GF-D8 (cell line): Measurements from ENCODE around the gene BCO1.
"Not testable (repeated sequence)": the region's sequence is repeated elsewhere in the genome, so short reads cannot be mapped to it uniquely, and the experiment has no call there.

Experiments
- DNase-seq: peaks from one replicate; lab custom pipeline; 2025; lab: John Stamatoyannopoulos, UW

BCO1 gene, protein sequence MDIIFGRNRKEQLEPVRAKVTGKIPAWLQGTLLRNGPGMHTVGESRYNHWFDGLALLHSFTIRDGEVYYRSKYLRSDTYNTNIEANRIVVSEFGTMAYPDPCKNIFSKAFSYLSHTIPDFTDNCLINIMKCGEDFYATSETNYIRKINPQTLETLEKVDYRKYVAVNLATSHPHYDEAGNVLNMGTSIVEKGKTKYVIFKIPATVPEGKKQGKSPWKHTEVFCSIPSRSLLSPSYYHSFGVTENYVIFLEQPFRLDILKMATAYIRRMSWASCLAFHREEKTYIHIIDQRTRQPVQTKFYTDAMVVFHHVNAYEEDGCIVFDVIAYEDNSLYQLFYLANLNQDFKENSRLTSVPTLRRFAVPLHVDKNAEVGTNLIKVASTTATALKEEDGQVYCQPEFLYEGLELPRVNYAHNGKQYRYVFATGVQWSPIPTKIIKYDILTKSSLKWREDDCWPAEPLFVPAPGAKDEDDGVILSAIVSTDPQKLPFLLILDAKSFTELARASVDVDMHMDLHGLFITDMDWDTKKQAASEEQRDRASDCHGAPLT

GRCh38 chr16:81238296-81239011 lies at the start of gene BCO1:
TSS of gene BCO1 (plus strand) at chr16:81238689. CDS start at chr16:81238909, 220 bp downstream.
- DNase-seq: no peak

DNA sequence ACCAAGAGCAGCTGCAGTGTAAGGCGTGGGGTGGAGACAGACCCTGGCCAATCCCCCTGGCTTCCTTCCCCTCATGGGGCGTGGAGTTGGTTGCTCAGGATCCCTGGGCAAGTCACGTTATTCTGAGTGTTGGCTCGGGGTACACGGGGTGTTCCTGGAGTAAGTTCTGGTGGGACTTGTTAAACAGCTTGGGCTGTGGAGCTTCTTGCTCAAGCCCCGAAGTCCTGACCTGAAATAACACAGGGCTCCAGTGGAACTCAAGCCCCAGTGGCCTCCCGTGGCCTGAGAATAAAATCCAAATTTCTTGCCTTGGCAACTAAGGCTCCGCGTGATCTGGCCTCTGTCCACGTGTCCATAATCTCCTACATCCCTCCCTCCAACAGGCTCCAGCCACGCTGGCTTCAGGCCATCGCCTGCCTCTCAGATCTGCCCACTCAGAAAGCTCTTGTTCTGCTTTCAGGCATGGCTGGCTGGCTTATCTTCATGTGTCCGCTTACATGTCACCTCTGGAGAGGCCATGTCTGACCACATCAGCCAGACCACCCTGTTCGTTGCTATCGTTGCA lies 49.3 kb upstream of the BCO1 start:
- DNase-seq: no peak

GRCh38 chr16:81190667-81191066 lies 47.8 kb upstream of the BCO1 start:
- no peak for DNase-seq

DNA sequence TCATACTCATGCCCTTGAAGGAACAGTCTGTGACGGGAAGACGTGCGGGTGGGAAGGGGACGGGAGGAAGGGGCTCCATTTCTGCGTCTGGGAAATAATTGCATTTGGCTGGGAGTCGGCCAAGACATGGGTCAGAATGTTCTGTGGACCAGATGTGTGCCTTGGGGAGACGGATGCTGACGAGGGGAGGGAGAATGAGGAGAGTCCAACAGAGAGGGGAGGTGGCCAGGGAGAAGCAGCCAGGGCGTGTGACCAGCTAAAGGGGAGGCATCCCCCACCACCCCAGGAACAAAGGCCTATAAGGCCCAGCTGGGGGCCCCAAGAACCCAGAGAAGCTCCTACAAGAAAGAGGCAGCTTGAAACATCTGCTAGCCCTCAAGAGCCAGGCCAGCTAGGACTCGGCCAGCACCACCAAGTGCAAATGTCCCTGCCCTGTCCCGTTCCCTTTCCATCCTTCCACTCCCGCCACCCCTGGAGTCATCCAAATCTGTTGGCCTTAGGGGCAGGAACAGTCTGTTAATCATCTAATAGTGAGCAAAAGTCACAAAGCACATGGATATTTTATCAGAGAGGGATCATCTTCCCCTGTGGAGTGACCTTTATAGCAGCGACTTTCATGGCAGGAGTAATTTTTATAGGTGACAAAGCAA lies 42.5 kb upstream of the BCO1 start:
- no peak for DNase-seq

DNA sequence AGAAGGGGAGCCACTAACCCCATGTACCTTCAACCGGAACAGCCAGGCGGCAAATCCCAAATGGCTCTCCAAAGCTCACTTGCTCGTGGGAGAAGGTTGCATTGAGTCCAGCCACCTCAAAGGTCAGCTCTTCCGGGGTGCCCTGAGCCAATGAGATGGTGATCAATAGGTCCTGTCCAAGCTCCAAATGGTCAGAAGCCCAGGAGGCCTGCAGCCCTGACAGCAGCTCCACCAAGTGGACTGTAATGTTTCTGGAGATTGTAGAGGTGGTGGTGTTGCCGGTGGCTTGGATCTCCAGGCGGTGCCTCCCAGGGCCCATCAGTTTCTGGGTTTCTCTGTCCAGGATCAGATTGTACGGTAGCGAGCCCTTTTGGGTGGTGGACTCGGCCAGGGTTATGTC lies 39.9 kb upstream of the BCO1 start:
- no peak for DNase-seq

- DNase-seq: no peak
These were observed 37.2 kb upstream of the BCO1 start for GRCh38 chr16:81201267-81201666.

DNA sequence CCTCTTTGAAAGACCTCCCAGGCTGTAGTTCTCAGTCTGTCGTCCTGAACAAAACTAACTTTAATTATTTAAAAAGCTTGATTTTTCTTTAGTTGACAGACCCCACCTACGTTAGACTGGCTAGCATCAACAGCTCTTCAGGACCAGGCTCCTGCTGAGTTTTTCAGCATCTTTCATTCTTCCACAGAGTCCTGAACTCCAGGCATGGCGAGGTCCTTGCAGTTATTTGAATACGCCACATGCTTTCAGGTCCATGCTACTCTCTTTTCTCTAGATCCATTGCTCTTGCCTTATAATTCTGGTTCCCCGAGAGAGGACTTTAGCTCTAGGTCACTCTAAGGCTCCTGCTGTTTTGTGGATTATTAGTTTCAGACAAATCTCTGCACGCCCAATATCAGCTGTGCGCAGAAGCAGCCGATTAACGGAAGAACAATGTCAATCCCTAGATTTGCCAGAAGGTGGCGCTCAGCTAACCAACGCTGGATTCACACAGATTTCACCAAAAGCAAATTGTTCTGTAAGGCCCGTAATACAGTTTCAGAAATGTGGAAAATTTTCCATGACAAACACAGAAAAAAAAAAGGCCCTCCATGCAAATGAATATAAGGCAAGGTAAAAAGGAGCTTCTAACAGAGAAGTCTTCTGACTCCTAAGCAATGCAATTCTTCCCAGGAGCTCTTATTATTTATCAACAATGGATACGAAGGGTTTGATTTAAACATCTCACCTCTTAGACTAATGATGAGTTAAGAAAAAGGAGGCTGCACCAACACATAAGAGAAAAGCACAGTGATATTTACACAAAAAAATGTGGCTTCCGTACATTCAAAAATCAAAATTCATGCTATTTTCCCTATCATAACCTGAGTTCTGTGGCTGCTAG lies 33.5 kb upstream of the BCO1 start:
- DNase-seq: no peak

GRCh38 chr16:81207076-81207475 lies 31.4 kb upstream of the BCO1 start:
- no peak for DNase-seq

- no peak for DNase-seq
These were observed 27.7 kb upstream of the BCO1 start for GRCh38 chr16:81210807-81211206.

DNA sequence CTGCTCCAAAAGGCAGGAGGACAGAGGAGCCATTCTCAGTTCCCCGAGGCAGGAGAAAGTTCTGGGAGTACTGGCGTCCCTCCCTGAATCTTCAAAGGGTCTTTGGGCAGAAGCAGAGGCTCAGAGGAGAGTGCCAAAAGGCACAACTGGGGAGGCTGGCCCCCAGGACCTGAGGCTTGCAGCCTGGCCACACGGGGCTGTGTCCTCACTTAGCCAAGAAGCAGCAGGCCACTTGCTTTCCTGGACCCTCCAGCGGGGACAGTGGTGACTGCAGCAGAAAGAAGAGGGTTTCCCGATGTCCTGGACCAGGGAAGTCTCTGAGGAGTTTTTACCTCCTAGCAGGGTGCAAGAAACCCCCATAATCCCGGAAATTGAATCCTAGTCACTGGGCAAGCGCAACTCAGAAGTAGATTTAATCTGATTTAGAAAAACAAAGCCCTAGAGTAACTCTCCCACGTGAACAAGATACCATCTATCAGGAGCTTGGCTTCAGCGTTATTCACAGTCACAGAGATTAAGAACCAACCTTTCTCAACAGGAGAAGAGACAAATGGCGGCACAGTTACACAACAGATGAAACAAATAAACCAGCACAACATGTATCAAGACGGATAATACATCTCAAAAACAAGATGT lies 25.5 kb upstream of the BCO1 start:
- DNase-seq: no peak

DNA sequence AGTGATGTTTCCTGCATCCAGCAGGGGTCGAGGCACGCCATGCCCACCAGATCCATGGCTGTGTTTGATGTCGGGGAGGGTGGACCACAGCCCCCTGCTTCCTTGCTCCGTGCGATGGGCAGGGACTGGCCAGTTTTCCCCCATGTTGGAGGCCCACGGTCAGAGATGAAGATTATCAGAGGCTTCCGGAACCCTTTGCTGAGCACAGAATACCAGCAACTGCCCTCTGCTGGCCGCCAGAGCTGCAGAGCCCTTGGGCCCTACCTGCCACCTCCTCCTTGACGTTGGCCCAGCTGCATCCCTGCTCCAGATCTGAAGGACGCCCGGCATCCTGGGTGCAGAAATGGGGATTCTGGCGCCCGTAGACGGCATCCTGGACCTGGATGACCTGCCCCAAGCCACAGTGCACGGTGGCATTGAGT lies 23.7 kb upstream of the BCO1 start:
- DNase-seq: no peak

DNA sequence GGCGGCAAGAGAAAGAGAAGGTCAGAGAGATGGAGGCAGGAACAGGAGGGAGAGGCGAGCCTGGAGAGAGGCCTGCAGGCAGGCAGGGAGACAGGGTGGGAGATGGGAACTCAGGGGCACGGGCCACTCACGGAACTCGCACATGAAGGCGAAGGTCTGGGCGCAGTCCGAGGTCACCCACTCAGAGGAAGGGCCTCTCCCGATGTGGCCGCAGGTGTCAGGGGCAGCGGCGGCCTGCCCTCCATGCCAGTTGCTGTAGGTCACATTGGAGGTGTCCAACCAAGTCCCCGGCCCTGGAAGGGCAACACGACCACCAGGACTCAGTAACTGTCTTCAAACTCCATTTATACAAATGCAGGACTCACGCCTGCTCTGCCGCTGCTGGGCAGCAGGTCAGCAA lies 22.4 kb upstream of the BCO1 start:
- DNase-seq: no peak

GRCh38 chr16:81216706-81217105 lies 21.8 kb upstream of the BCO1 start:
- no peak for DNase-seq

DNA sequence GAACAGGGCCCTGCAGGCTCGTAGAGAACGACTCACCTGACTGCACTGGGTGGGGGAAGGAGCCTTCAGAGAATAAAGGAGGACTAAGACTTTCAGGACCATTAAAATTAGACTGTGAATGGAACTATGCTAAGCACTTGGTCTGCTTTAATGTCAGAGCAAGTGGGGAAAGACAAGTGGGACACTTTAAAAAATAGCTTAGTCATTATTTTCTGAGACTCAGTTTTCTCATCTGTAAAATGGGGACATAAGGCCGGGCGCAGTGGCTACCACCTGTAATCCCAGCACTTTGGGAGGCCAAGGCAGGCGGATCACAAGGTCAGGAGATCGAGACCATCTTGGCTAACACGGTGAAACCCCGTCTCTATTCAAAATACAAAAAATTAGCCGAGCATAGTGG lies 19.3 kb upstream of the BCO1 start:
- no peak for DNase-seq

- no peak for DNase-seq
These were observed 18.1 kb upstream of the BCO1 start for GRCh38 chr16:81220349-81220748.

GRCh38 chr16:81221731-81222130 lies 16.8 kb upstream of the BCO1 start:
- DNase-seq: no peak

DNA sequence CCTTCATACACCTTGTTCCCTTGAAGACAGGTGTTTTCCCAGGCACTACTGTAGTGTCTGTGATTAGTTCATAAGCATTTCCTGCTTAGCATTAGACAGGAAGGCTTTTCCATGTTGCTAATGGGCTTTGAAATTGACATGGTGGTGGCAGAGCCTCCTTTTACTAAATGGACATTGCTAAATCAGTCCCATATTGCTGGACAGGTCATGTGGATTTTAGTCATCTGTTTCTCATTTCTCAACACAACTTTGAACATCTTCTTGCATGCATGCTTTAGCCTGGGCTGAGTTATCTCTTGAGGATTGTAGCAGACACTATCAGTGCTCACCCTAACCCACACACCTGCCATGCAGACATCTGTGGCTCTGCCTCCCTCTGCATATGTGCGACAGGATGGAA lies 13.7 kb upstream of the BCO1 start:
- no peak for DNase-seq

GRCh38 chr16:81225697-81226096 lies 12.8 kb upstream of the BCO1 start:
- DNase-seq: not testable (repeated sequence)

GRCh38 chr16:81227785-81228184 lies 10.7 kb upstream of the BCO1 start:
- no peak for DNase-seq

- DNase-seq: no peak
These were observed 8.7 kb upstream of the BCO1 start for GRCh38 chr16:81229811-81230210.

GRCh38 chr16:81231014-81231413 lies 7.5 kb upstream of the BCO1 start:
- no peak for DNase-seq
